OCI-LY7 (cell line): ENCODE results near the gene LSAMP. TPM values are rescaled to one million over a fixed set of nuclear protein-coding genes. Genes with fewer than 3 reads are reported as not detected.

Source experiments
- BruUV-seq: library from RNA; stranded (reverse); fragments of 400-500 nt; replicated peaks from 2 replicates; lab custom pipeline; 2021; lab: Mats Ljungman, UMichigan
- CTCF ChIA-PET: fragments of 300-600 bp; sonication (Branson Sonifier 250); formaldehyde crosslinking; loops from one replicate; lab custom pipeline; 2022; ENCODE audit warnings: antibody characterized with exemption; ENCODE audit not compliant: unreplicated experiment; lab: Charles Lee
- POLR2A ChIA-PET: fragments of 300-600 bp; sonication (Branson Sonifier 250); formaldehyde crosslinking; loops from one replicate; lab custom pipeline; 2022; ENCODE audit warnings: antibody characterized with exemption; lab: Charles Lee
- DNase-seq: peaks from one replicate; pipeline ENCODE4 v3.0.0-alpha.2; 2015; ENCODE audit warnings: low spot score
- H2AFZ ChIP-seq: fragments of 200-600 bp; sonication (generic), shearing (Covaris generic); 2 replicates; pipeline ENCODE4 v1.6.1; 2014; ENCODE audit warnings: mild to moderate bottlenecking, antibody characterized with exemption, low read length, moderate library complexity
- H3K27ac ChIP-seq: fragments of 200-600 bp; sonication (generic); 2 replicates; pipeline ENCODE4 v1.5.1; 2014; ENCODE audit warnings: mixed run types, low read depth, mild to moderate bottlenecking, moderate library complexity, low read length, inconsistent platforms; ENCODE audit not compliant: poor library complexity, severe bottlenecking
- H3K36me3 ChIP-seq: fragments of 200-600 bp; sonication (generic); 2 replicates; pipeline ENCODE4 v1.6.1; 2014; ENCODE audit warnings: mild to moderate bottlenecking, antibody characterized with exemption, low read length, moderate library complexity, mixed read lengths; ENCODE audit not compliant: insufficient read depth
- H3K4me1 ChIP-seq: fragments of 200-600 bp; sonication (generic); 2 replicates; pipeline ENCODE4 v1.5.1; 2014; ENCODE audit warnings: mild to moderate bottlenecking, low read length; ENCODE audit not compliant: insufficient read depth, poor library complexity, severe bottlenecking
- H3K4me2 ChIP-seq: fragments of 200-600 bp; sonication (generic); 2 replicates; pipeline ENCODE4 v1.6.1; 2014; ENCODE audit warnings: mild to moderate bottlenecking, low read length
- H3K4me3 ChIP-seq: fragments of 200-600 bp; sonication (generic); 2 replicates; pipeline ENCODE4 v1.5.1; 2014; ENCODE audit warnings: mild to moderate bottlenecking, low read depth, low read length; ENCODE audit not compliant: poor library complexity, severe bottlenecking
- H3K79me2 ChIP-seq: fragments of 200-600 bp; sonication (generic); 2 replicates; pipeline ENCODE4 v1.6.1; 2016; ENCODE audit warnings: low read depth, mild to moderate bottlenecking, low read length, moderate library complexity, mixed read lengths; ENCODE audit not compliant: insufficient read depth
- H3K9me2 ChIP-seq: fragments of 200-600 bp; sonication (generic); 2 replicates; pipeline ENCODE4 v1.6.1; 2016; ENCODE audit warnings: mild to moderate bottlenecking, low read length, mixed read lengths; ENCODE audit not compliant: insufficient read depth
- H3K9me3 ChIP-seq: fragments of 200-600 bp; sonication (generic); 2 replicates; pipeline ENCODE4 v1.6.1; 2014; ENCODE audit warnings: mild to moderate bottlenecking, mixed run types, low read length, mixed read lengths
- H4K20me1 ChIP-seq: fragments of 200-600 bp; sonication (generic); 2 replicates; pipeline ENCODE4 v1.6.1; 2014; ENCODE audit warnings: mild to moderate bottlenecking, antibody characterized with exemption, low read length, moderate library complexity, mixed read lengths; ENCODE audit not compliant: insufficient read depth
- EZH2phosphoT487 ChIP-seq: fragments of 200-600 bp; sonication (generic); IDR thresholded peaks from 2 replicates; pipeline ENCODE4 v1.6.1; 2018; ENCODE audit warnings: low read depth, borderline replicate concordance, mild to moderate bottlenecking, mixed run types, antibody characterized with exemption, low read length, moderate library complexity, mixed read lengths
- intact Hi-C: fragments of 100-400 bp; cut with micrococcal nuclease; formaldehyde crosslinking; loops from one replicate; pipeline ENCODE4 v1.10.0; 2022; ENCODE audit not compliant: unreplicated experiment
- total RNA-seq, 2 experiments: library from RNA; depleted of rRNA in 1 of 2; stranded (reverse); fragments of >200 nt in 1 of 2; shearing (Covaris generic) in 1 of 2; gene quantifications; 2 replicates each; pipeline ENCODE4 v1.2.3, GENCODE V29; 2014 to 2022
- TF ChIP-seq, protein P1 (sequence below): fragments of 200-600 bp; sonication (generic); conservative IDR thresholded peaks from 2 replicates; pipeline ENCODE4 v1.5.1; 2014; ENCODE audit warnings: mild to moderate bottlenecking, antibody characterized with exemption, low read length, moderate library complexity, mixed read lengths

LSAMP gene
- total RNA-seq, 2 experiments from 2014 or later = 1.4 TPM; not detected in 1

DNA sequence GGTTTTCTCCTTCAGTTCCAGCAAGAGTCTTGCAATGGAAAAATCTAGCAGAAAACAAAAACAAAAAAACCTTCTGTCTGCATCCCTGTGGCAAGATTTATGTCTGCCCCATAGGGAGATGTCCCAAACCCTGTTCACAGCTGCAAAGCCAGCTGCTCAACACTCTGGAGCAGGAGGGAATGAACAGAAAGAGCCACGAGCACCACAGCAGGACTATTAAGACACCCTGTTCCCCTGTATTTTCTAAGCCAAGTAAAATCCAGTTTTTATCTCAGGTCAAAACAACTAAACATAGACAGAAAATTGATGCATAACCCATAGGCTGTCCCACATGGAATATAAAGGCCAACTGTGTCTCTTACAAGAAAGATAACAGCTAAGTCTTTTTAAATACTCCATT, 357.9 kb downstream of the LSAMP start:
- Histone ChIP-seq H3K4me1 (no peaks in the 10 kb centered on the region), H3K4me3 (no peak overlapping the region), H3K27ac (no peak overlapping the region), H4K20me1 (no peaks in the 10 kb centered on the region), H3K79me2 (no peaks in the 10 kb centered on the region), H3K9me3 (no peaks in the 10 kb centered on the region), H3K9me2 (no peaks in the 10 kb centered on the region), H3K4me2 (no peak overlapping the region), H3K36me3 (no peaks in the 10 kb centered on the region), H2AFZ (no peak overlapping the region)
- TF ChIP-seq, protein P1, sequence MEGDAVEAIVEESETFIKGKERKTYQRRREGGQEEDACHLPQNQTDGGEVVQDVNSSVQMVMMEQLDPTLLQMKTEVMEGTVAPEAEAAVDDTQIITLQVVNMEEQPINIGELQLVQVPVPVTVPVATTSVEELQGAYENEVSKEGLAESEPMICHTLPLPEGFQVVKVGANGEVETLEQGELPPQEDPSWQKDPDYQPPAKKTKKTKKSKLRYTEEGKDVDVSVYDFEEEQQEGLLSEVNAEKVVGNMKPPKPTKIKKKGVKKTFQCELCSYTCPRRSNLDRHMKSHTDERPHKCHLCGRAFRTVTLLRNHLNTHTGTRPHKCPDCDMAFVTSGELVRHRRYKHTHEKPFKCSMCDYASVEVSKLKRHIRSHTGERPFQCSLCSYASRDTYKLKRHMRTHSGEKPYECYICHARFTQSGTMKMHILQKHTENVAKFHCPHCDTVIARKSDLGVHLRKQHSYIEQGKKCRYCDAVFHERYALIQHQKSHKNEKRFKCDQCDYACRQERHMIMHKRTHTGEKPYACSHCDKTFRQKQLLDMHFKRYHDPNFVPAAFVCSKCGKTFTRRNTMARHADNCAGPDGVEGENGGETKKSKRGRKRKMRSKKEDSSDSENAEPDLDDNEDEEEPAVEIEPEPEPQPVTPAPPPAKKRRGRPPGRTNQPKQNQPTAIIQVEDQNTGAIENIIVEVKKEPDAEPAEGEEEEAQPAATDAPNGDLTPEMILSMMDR = no peak
- POLR2A ChIA-PET = interaction anchor here (0.7 kb wide), 1 partner anchor 1251 kb away, joined by 3 read pairs; no protein-coding TSS in a partner anchor
- CTCF ChIA-PET = no interaction called here
- DNase-seq = no peak
- no TSS peak for BruUV-seq
- intact Hi-C loops = no loop called here

DNA sequence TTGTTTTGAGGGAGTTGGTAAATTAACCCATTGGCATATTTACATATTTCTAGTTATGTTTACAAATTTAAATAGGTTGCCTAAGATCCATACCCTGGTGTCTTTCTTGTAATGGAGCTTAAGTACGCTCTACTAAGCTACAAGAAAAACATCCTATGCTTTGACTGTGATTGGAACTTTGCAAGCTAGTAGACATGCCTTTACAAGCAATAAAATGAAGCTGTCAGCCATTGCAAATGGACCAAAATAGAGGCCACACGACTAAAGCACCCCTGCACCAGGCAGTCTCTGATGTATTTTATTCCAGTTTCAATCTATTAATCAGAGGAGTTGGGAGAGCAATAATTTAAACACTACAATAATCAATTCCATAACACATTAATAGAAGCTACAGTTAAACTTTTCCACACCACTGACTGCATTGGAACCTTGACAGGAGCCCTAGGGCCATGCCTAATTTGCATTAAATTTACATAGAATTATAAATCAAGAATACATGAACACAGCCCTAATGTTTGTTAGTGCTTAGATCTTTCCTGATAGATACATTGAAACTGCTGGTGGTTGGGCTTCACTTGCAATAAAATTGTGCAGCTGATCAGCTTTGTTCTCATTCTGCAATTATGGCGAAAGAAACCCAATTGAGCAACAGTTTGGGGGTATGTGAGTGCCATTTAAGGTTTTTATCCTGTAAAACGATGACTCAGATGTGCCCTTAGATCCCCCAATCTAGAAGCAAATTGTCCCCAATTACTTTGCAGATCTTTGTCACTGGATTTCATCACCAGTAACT, 360.1 kb downstream of the LSAMP start:
- TF ChIP-seq EZH2phosphoT487 = no peak
- Histone ChIP-seq H4K20me1 (no peaks in the 10 kb centered on the region), H3K79me2 (no peaks in the 10 kb centered on the region), H3K9me3 (no peaks in the 10 kb centered on the region), H3K9me2 (no peaks in the 10 kb centered on the region), H3K4me3 (no peak overlapping the region), H3K36me3 (no peaks in the 10 kb centered on the region), H3K4me1 (no peaks in the 10 kb centered on the region), H2AFZ (no peak overlapping the region), H3K27ac (no peak overlapping the region), H3K4me2 (no peak overlapping the region)
- intact Hi-C loops = no loop called here
- POLR2A ChIA-PET = interaction anchor here (0.5 to 1.1 kb wide), 2 partner anchors 9 to 456 kb away, joined by 3 read pairs; no protein-coding TSS in a partner anchor
- DNase-seq = no peak
- no TSS peak for BruUV-seq
- CTCF ChIA-PET = no interaction called here

DNA sequence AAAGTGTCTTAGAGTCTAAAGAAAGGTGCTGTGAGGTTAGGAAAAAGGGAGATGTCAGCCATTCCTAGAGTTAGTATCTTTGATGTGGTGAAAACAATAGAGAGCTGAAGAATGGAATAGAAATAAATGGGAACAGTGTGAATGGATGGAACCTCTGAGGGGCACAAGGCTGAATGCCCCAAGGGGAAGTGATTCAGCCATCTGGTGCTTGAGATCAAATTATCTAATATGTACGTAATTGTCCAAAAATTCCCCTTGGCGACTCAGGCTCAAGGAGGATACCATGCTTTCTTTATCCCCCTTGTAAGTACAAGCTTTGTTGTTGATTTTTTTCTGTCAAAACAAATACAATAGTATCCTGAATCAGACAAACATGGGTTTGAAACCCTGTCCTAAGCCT, 361.6 kb downstream of the LSAMP start:
- ChIA-PET CTCF (no interaction called here), POLR2A (interaction anchor here (0.7 kb wide), 1 partner anchor 55 kb away, joined by 6 read pairs; no protein-coding TSS in a partner anchor)
- no TSS peak for BruUV-seq
- Histone ChIP-seq H3K4me3 (no peak overlapping the region), H3K36me3 (no peaks in the 10 kb centered on the region), H3K79me2 (no peaks in the 10 kb centered on the region), H3K9me2 (no peaks in the 10 kb centered on the region), H3K4me1 (no peaks in the 10 kb centered on the region), H3K4me2 (no peak overlapping the region), H2AFZ (no peak overlapping the region), H4K20me1 (no peaks in the 10 kb centered on the region), H3K9me3 (no peaks in the 10 kb centered on the region), H3K27ac (no peak overlapping the region)
- TF ChIP-seq, protein P1 = no peak
- no peak for TF ChIP-seq EZH2phosphoT487
- intact Hi-C loops = no loop called here
- no peak for DNase-seq
